GM12875 (cell line): ENCODE measurements around the gene SDR42E1.

ENCODE experiments used
- H3K4me3 ChIP-seq: one replicate; pipeline ENCODE4 v1.5.1; 2011; ENCODE audit warnings: low read depth, low read length, control low read depth
- CTCF ChIP-seq: IDR thresholded peaks from 2 replicates; pipeline ENCODE4 v1.5.1; 2011; ENCODE audit warnings: low read depth, mild to moderate bottlenecking, control low read depth, inconsistent platforms, low read length, moderate library complexity, borderline replicate concordance; ENCODE audit not compliant: insufficient read depth

SDR42E1 gene

GRCh38 chr16:82040296-82040695 lies 29.0 kb upstream of the SDR42E1 start:
- H3K4me3 ChIP-seq, result no peak overlapping the region
- no peak for TF ChIP-seq CTCF

- no peak overlapping the region for H3K4me3 ChIP-seq
- no peak for TF ChIP-seq CTCF
Measured at GRCh38 chr16:82037666-82038065, 26.4 kb upstream of the SDR42E1 start.

- no peak overlapping the region for H3K4me3 ChIP-seq
- TF ChIP-seq CTCF, result no peak
Measured at GRCh38 chr16:82037251-82037650, 26.0 kb upstream of the SDR42E1 start.

GRCh38 chr16:82034981-82035612 lies 23.8 kb upstream of the SDR42E1 start, which contains the start of gene HSD17B2:
Gene HSD17B2 (plus strand): TSS chr16:82035253. CDS start chr16:82035425, 172 bp downstream.
- TF ChIP-seq CTCF, result no peak
- no peak within 1 kb of the TSS for H3K4me3 ChIP-seq

- TF ChIP-seq CTCF, result no peak
- H3K4me3 ChIP-seq, result no peak overlapping the region
Measured at GRCh38 chr16:82033683-82034300, 22.5 kb upstream of the SDR42E1 start.

GRCh38 chr16:82033006-82033405 lies 21.7 kb upstream of the SDR42E1 start:
- H3K4me3 ChIP-seq, result no peak overlapping the region
- no peak for TF ChIP-seq CTCF

- no peak overlapping the region for H3K4me3 ChIP-seq
- TF ChIP-seq CTCF, result peak; percentile 14; the same call in 1 of the 2 replicates
Measured at GRCh38 chr16:82031116-82032084, 20.1 kb upstream of the SDR42E1 start.
